K562 (cell line): ENCODE results near the gene RUSC2.

Experiments used
- BRCA1 ChIP-seq, 2 experiments: fragments of 450-650 bp in 1 of 2; sonication (generic) in 1 of 2; formaldehyde crosslinking in 1 of 2; IDR thresholded peaks; 2 replicates each; pipeline versions ENCODE4 v1.5.0 to v1.6.1; 2017 to 2020; ENCODE audit warnings: mild to moderate bottlenecking in 1 of 2, missing genetic modification reagents in 1 of 2
- CEBPB ChIP-seq: fragments of 450-650 bp; IDR thresholded peaks from 2 replicates; pipeline ENCODE4 v1.6.1; 2016; ENCODE audit warnings: missing genetic modification characterization, missing compliant biosample characterization
- HNRNPK ChIP-seq: fragments of 200-400 bp; formaldehyde crosslinking; IDR thresholded peaks from one replicate; pipeline ENCODE4 v1.6.1; 2018; ENCODE audit warnings: mild to moderate bottlenecking, low read depth, low read length; ENCODE audit not compliant: poor library complexity, severe bottlenecking
- MAFK ChIP-seq: IDR thresholded peaks from 2 replicates; pipeline ENCODE4 v1.6.1; 2011; ENCODE audit warnings: low read length, improper control_type of control experiment
- MAX ChIP-seq: sonication (generic); formaldehyde crosslinking; IDR thresholded peaks from 2 replicates; pipeline ENCODE4 v1.9.0; 2022; ENCODE audit warnings: mild to moderate bottlenecking, missing genetic modification reagents
- MITF ChIP-seq: IDR thresholded peaks from 2 replicates; pipeline ENCODE4 v1.6.1; 2014; ENCODE audit warnings: antibody characterized with exemption
- RBM15 ChIP-seq: fragments of 200-400 bp; formaldehyde crosslinking; IDR thresholded peaks from 2 replicates; pipeline ENCODE4 v1.6.1; 2018; ENCODE audit warnings: mild to moderate bottlenecking, low read length, moderate library complexity; ENCODE audit not compliant: insufficient read depth
- ZNF174 ChIP-seq: fragments of 250-450 bp; sonication (Bioruptor Pico); IDR thresholded peaks from 2 replicates; pipeline ENCODE4 v1.4.0; 2020; ENCODE audit warnings: mild to moderate bottlenecking
- ZNF324 ChIP-seq: fragments of 250-450 bp; sonication (Bioruptor Pico); IDR thresholded peaks from 2 replicates; pipeline ENCODE4 v1.4.0; 2020; ENCODE audit warnings: mild to moderate bottlenecking
- ZNF512 ChIP-seq: IDR thresholded peaks from 2 replicates; pipeline ENCODE4 v1.6.1; 2016; ENCODE audit warnings: missing genetic modification characterization, missing compliant biosample characterization
- TF ChIP-seq, protein P1 (sequence below): sonication (generic); formaldehyde crosslinking; IDR thresholded peaks from 2 replicates; pipeline ENCODE4 v1.8.0; 2022; ENCODE audit warnings: mild to moderate bottlenecking, low read depth, missing genetic modification reagents
- TF ChIP-seq, protein P2 (sequence below): fragments of 250-450 bp; sonication (Bioruptor Pico); IDR thresholded peaks from 2 replicates; pipeline ENCODE4 v1.8.0; 2021; ENCODE audit warnings: moderate library complexity, mild to moderate bottlenecking, inconsistent platforms
- TF ChIP-seq, protein P3 (sequence below), 2 experiments: fragments of 200-800 bp in 1 of 2; sonication (Bioruptor generic) in 1 of 2; sonication (generic) in 1 of 2; formaldehyde crosslinking in 1 of 2; IDR thresholded peaks in 1 of 2; conservative IDR thresholded peaks in 1 of 2; 2 replicates each; pipeline versions ENCODE4 v1.5.0 to v1.6.1; 2016 to 2020; ENCODE audit warnings: missing compliant biosample characterization in 1 of 2, missing genetic modification characterization in 1 of 2, missing genetic modification reagents in 1 of 2
- TF ChIP-seq, protein P4 (sequence below), 3 experiments: IDR thresholded peaks in 2 of 3; conservative IDR thresholded peaks in 1 of 3; 2 replicates each; pipeline ENCODE4 v1.5.1; 2011 to 2012; ENCODE audit warnings: low read length in 3 of 3, mild to moderate bottlenecking in 3 of 3, control low read depth in 2 of 3, improper control_type of control experiment in 1 of 3, inconsistent platforms in 1 of 3, low read depth in 1 of 3, mixed read lengths in 1 of 3, moderate library complexity in 1 of 3; ENCODE audit not compliant: insufficient read depth in 2 of 3

DNA sequence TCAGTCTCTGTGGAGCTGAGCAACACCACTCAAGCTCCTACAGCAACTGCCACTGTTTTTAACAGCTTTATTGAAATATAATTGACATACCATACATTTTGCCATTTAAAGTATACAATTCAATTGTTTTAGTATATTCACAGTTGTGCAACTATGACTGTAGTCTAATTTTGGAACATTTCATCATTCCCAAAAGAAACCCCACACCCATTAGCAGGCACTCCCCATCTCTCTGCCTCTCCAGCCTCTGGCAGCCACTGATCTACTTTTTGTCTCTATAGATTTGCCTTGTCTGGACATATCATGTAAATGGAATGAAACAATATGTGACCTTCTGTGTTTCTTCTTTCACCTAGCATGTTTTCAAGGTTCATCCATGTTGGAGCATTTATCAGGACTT lies 43.5 kb downstream of the RUSC2 start:
- TF ChIP-seq BRCA1 (IDR thresholded peaks at IDR 0.05) (no peak), BRCA1 (CRISPR knock-in tag; IDR thresholded peaks at IDR 0.05) (no peak), CEBPB (tag) (no peak), HNRNPK (no peak), RBM15 (no peak), ZNF324 (CRISPR knock-in tag) (no peak), MITF (no peak), ZNF512 (tag) (no peak), ZNF174 (CRISPR knock-in tag) (no peak), MAFK (no peak), MAX (CRISPR knock-in tag) (no peak)
- TF ChIP-seq, protein P1, sequence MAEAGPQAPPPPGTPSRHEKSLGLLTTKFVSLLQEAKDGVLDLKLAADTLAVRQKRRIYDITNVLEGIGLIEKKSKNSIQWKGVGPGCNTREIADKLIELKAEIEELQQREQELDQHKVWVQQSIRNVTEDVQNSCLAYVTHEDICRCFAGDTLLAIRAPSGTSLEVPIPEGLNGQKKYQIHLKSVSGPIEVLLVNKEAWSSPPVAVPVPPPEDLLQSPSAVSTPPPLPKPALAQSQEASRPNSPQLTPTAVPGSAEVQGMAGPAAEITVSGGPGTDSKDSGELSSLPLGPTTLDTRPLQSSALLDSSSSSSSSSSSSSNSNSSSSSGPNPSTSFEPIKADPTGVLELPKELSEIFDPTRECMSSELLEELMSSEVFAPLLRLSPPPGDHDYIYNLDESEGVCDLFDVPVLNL (CRISPR knock-in tag), result no peak
- TF ChIP-seq, protein P2, sequence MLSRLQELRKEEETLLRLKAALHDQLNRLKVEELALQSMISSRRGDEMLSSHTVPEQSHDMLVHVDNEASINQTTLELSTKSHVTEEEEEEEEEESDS (CRISPR knock-in tag), result no peak
- TF ChIP-seq, protein P3, sequence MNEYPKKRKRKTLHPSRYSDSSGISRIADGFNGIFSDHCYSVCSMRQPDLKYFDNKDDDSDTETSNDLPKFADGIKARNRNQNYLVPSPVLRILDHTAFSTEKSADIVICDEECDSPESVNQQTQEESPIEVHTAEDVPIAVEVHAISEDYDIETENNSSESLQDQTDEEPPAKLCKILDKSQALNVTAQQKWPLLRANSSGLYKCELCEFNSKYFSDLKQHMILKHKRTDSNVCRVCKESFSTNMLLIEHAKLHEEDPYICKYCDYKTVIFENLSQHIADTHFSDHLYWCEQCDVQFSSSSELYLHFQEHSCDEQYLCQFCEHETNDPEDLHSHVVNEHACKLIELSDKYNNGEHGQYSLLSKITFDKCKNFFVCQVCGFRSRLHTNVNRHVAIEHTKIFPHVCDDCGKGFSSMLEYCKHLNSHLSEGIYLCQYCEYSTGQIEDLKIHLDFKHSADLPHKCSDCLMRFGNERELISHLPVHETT (CRISPR knock-in tag; conservative IDR thresholded peaks at IDR 0.05 in 1 of 2, IDR thresholded peaks at IDR 0.05 in 1 of 2), result no peak
- TF ChIP-seq, protein P4, sequence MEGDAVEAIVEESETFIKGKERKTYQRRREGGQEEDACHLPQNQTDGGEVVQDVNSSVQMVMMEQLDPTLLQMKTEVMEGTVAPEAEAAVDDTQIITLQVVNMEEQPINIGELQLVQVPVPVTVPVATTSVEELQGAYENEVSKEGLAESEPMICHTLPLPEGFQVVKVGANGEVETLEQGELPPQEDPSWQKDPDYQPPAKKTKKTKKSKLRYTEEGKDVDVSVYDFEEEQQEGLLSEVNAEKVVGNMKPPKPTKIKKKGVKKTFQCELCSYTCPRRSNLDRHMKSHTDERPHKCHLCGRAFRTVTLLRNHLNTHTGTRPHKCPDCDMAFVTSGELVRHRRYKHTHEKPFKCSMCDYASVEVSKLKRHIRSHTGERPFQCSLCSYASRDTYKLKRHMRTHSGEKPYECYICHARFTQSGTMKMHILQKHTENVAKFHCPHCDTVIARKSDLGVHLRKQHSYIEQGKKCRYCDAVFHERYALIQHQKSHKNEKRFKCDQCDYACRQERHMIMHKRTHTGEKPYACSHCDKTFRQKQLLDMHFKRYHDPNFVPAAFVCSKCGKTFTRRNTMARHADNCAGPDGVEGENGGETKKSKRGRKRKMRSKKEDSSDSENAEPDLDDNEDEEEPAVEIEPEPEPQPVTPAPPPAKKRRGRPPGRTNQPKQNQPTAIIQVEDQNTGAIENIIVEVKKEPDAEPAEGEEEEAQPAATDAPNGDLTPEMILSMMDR (IDR thresholded peaks at IDR 0.05 in 2 of 3, conservative IDR thresholded peaks at IDR 0.05 in 1 of 3; ENCODE audit: insufficient read depth in 2 of 3, low read depth in 1 of 3, low read length in 3 of 3), result no peak
